Large intestine (tissue), 3 donors: ENCODE results near the gene DDX20. TPM values are rescaled to one million over a fixed set of nuclear protein-coding genes. Genes with fewer than 3 reads are reported as not detected.

Experiments
- DNase-seq, 2 donors: peaks; one replicate each; pipeline versions ENCODE4 v3.0.0 to v3.0.0-alpha.2; 2013
- H3K27ac ChIP-seq: one replicate; pipeline ENCODE4 v1.5.1; 2013; ENCODE audit warnings: low read length
- H3K27me3 ChIP-seq: 2 replicates; pipeline ENCODE4 v1.6.1; 2013; ENCODE audit warnings: low read length; ENCODE audit not compliant: control insufficient read depth, insufficient read depth
- H3K36me3 ChIP-seq: 2 replicates; pipeline ENCODE4 v1.6.1; 2013; ENCODE audit warnings: low read length; ENCODE audit not compliant: control insufficient read depth, insufficient read depth
- H3K4me1 ChIP-seq: one replicate; pipeline ENCODE4 v1.6.1; 2013; ENCODE audit warnings: low read length; ENCODE audit not compliant: control insufficient read depth, insufficient read depth
- H3K4me3 ChIP-seq: one replicate; pipeline ENCODE4 v1.5.1; 2013; ENCODE audit warnings: low read length
- H3K9me3 ChIP-seq: one replicate; pipeline ENCODE4 v1.6.1; 2013; ENCODE audit warnings: mild to moderate bottlenecking, low read depth, low read length, moderate library complexity; ENCODE audit not compliant: control insufficient read depth
- WGBS: methylation state at CpG from one replicate; pipeline ENCODE4 v1.1.5; 2013; ENCODE audit warnings: low lambda C conversion rate; ENCODE audit not compliant: insufficient coverage; 5-methylcytosine and 5-hydroxymethylcytosine counted together
- polyA plus RNA-seq: library from polyadenylated mRNA; unstranded; fragments of 120-200 nt; gene quantifications from one replicate; pipeline ENCODE4 v1.2.1, GENCODE V29; 2013

The DDX20 gene
- polyA plus RNA-seq, 1 donor, result 13.8 TPM

GRCh38 chr1:111720977-111721786 is 34.5 kb upstream of the DDX20 start:
- no peak overlapping the region for H3K27ac ChIP-seq
- peaks cover 4% of the 10 kb centered on the region for H3K36me3 ChIP-seq
- no peak overlapping the region for H3K4me3 ChIP-seq
- no peak for DNase-seq
- no peaks in the 10 kb centered on the region for H3K4me1 ChIP-seq
- no peaks in the 10 kb centered on the region for H3K27me3 ChIP-seq
- 42% methylated on average over 3 of the region's 10 CpGs for WGBS
- H3K9me3 ChIP-seq, result no peaks in the 10 kb centered on the region

DNA sequence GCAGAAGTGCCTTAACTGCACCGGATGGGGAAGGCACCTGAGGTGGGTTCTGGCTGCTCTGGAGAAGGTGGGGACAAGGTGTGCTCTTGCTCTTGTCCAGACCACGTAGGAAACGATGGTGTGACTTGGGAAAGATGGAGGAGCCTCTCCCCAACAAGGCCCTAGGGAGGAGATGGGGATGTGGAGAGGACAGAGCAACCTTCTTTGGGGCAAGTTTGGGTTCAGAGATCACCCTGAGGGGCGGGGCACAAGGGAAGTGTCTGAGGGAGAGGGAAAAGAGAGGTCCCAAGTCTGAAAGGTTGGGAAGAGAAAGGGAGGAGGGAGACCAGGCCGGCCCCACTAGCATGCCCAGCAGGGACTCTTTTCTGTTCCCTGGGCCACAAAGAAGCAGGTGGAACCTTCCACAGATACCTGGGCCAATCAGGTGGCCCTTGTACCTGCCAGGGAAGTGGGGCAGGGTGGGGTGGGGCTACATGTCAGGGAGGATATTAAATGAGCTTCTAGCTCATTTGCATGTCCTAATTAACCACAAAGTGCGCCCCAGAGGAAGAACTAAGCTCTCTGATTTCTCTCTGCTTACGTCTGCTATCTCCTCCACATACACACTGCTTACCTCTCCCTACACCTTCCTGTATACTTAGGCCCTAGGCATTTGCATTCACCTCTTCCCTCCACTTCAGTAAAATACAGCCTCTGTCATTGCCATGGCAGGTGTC is 32.5 kb upstream of the DDX20 start:
- DNase-seq, result no peak
- Histone ChIP-seq H3K27ac (no peak overlapping the region), H3K27me3 (no peaks in the 10 kb centered on the region), H3K4me3 (no peak overlapping the region), H3K9me3 (no peaks in the 10 kb centered on the region), H3K36me3 (peaks cover 6% of the 10 kb centered on the region), H3K4me1 (no peaks in the 10 kb centered on the region)
- WGBS, result 80% methylated on average over 1 of the region's 7 CpGs

DNA sequence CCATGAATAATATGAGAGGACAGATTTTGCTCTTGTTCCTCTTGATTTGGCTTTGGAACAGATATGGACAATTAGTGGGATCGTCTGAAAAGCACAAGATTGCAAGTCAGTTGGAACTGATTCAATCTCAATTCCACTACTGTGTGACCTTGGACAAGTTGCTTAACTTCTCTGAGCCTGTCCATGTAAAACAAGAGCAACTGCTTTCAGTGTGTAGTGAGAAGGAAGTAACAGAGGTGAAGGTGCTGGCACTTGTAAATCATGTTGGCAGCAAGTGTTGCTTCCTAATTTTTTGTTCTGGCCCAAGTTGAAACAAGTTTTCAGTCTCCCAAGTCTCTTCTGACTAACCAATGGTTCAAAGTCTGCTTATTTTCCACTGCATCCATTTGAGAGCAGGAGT is 31.8 kb upstream of the DDX20 start:
- peaks cover 6% of the 10 kb centered on the region for H3K36me3 ChIP-seq
- no peaks in the 10 kb centered on the region for H3K4me1 ChIP-seq
- DNase-seq, result no peak
- no peak overlapping the region for H3K4me3 ChIP-seq
- no peaks in the 10 kb centered on the region for H3K9me3 ChIP-seq
- H3K27ac ChIP-seq, result no peak overlapping the region
- H3K27me3 ChIP-seq, result no peaks in the 10 kb centered on the region
- no CpG with 5 or more reads among the region's 1 CpG for WGBS

DNA sequence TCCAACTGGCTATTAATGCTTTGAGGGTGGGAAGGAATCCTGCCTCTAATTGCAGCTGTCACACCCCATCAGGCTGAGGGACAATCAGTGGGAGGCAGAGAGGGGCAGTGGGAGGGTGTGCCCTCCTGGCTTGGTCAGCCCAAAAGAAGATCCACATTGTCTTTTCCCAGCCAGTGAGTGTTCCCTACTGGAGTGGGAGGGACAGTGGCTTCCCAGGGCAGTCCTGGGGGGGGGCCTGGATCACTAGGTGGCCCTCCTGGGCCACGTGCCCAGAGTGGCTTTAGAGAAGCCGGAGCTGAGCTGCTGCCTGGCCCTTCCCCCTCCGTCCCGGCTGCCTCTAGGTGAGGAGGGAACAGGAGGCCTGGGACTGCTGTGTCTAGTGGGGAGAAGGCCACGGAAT is 30.5 kb upstream of the DDX20 start:
- H3K4me1 ChIP-seq, result no peaks in the 10 kb centered on the region
- H3K9me3 ChIP-seq, result no peaks in the 10 kb centered on the region
- peaks cover 6% of the 10 kb centered on the region for H3K36me3 ChIP-seq
- H3K27me3 ChIP-seq, result no peaks in the 10 kb centered on the region
- WGBS, result 57% methylated on average over 1 of the region's 5 CpGs
- no peak overlapping the region for H3K4me3 ChIP-seq
- no peak for DNase-seq
- no peak overlapping the region for H3K27ac ChIP-seq

DNA sequence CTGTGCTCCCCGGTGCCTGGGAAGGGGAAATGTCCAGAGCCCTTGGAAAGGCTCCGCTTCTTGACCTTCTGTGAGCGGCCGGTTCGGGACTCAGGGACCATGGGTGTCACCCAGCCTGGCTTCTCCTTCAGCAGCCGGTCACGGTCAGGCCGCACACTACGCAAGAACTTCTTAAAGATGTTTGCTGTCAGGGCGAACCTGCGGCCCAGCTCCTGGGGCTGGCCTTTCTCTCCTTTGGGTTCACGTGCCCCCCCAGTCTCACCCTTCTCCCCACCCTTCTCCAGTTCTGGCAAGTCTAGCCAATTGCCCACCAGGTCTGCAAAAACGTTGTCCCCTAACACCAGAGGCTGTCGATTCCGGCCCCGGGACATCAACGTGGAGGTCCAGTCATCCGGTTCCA is 28.6 kb upstream of the DDX20 start:
- Histone ChIP-seq H3K36me3 (peaks cover 6% of the 10 kb centered on the region), H3K27me3 (no peaks in the 10 kb centered on the region), H3K27ac (no peak overlapping the region), H3K9me3 (no peaks in the 10 kb centered on the region), H3K4me3 (no peak overlapping the region), H3K4me1 (peaks cover 4% of the 10 kb centered on the region)
- no peak for DNase-seq
- WGBS, result no CpG with 5 or more reads among the region's 18 CpGs

DNA sequence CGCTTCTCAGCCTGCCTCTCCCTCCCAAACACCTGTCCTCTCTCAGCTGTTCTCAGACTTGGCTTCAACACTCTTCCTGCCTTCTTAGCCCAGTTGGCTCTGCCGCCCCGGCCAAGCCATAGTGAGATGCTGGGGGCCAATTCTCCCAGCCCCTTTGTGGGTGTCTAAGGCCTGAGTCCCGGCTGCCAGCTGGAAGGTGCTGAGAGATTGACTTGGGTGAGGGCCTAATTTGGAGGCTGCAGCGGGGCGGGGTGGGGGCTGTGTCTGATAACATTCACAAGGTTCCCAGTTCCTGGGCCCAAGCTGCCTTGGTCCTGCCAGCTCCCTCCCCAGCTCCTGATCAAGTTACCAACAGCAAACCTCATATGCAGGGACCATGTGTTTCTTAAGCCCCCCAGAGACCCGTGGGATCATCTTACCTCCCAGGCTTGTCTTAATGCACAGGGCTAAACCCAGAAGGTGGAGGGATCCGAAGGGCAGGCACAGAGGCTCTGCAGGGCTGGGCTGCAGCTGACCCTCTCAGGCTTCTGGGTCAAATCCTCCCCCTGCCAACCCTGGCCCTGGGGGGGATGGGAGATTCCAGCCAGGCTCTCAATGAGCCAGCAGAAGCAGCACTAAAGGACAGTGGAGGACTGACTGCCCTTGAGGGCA is 26.3 kb upstream of the DDX20 start:
- no peaks in the 10 kb centered on the region for H3K27me3 ChIP-seq
- no CpG with 5 or more reads among the region's 8 CpGs for WGBS
- H3K4me1 ChIP-seq, result peaks cover 15% of the 10 kb centered on the region
- no peaks in the 10 kb centered on the region for H3K9me3 ChIP-seq
- DNase-seq, result no peak
- peaks cover 6% of the 10 kb centered on the region for H3K36me3 ChIP-seq
- no peak overlapping the region for H3K27ac ChIP-seq
- no peak overlapping the region for H3K4me3 ChIP-seq

GRCh38 chr1:111729946-111730681 is 25.6 kb upstream of the DDX20 start:
- peaks cover 15% of the 10 kb centered on the region for H3K4me1 ChIP-seq
- no CpG with 5 or more reads among the region's 7 CpGs for WGBS
- peaks cover 6% of the 10 kb centered on the region for H3K36me3 ChIP-seq
- no peak overlapping the region for H3K4me3 ChIP-seq
- H3K9me3 ChIP-seq, result no peaks in the 10 kb centered on the region
- DNase-seq, result no peak
- no peak overlapping the region for H3K27ac ChIP-seq
- H3K27me3 ChIP-seq, result no peaks in the 10 kb centered on the region

DNA sequence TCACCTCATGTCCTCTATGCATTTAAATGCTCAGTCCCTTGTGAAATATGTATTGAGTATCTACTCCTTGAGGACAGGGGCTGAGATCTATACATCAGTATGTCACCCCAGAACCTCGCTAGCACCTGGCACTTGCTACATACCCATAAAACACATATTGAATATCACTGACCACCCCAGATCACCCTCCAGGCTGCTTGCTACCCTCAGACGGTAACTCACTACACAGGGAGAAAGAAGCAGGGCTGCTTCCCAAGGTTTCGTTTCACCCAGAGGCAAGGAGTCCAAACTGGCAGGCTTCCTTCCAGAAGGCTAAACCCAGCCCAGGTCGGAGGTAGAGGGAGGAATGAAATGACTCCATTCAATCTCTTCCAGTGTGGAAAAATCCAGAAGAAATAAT is 25.0 kb upstream of the DDX20 start:
- Histone ChIP-seq H3K9me3 (no peaks in the 10 kb centered on the region), H3K36me3 (peaks cover 6% of the 10 kb centered on the region), H3K27ac (no peak overlapping the region), H3K4me1 (peaks cover 15% of the 10 kb centered on the region), H3K27me3 (no peaks in the 10 kb centered on the region), H3K4me3 (no peak overlapping the region)
- DNase-seq, result no peak
- no CpG with 5 or more reads among the region's 4 CpGs for WGBS

DNA sequence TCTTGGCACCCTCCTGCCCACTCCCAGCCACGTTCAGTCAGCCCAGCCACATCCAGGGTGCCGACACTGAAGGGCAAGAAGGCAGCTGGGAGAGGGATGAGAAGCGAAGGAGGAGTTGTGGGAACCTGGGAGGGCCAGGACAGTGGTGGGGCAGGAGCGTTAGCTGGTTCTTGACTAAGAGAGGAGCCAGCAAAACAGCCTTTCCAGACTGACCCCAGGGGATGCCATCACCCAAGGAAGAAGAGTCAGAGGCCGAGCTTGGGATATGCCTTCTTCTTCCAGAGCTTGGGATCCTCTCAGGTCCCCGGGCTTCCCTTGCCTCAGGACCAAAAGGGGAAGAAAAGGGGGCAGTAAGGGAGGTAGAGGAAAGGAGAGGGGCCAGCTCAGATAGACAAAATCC is 23.7 kb upstream of the DDX20 start:
- 100% methylated on average over 1 of the region's 6 CpGs for WGBS

DNA sequence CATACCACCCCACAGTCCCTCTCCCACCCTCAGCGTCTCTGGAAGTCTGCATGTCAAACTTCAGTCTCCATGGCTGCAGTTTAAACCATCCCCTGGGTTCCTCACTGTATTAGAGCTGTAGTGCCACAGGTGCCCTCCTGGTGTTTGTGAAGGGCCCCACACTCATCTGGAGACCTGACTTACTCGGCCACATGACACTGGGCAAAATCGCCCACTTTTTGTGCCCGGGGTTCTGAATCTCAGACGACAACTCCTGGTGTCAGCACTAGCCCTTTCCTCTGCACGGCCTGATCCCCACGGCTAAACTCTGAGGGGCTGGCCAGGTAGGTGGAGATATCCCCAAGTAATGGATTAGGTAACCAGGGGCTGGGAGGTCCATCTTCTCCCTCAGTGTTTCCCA is 23.0 kb upstream of the DDX20 start:
- WGBS, result no CpG with 5 or more reads among the region's 7 CpGs
- Histone ChIP-seq H3K4me3 (no peak overlapping the region), H3K4me1 (peaks cover 20% of the 10 kb centered on the region), H3K36me3 (no peaks in the 10 kb centered on the region), H3K27me3 (no peaks in the 10 kb centered on the region), H3K27ac (no peak overlapping the region), H3K9me3 (no peaks in the 10 kb centered on the region)
- DNase-seq, result no peak

More for the DNA sequence above, 23.7 kb upstream of the DDX20 start:
- Histone ChIP-seq H3K9me3 (no peaks in the 10 kb centered on the region), H3K27ac (no peak overlapping the region), H3K36me3 (peaks cover 6% of the 10 kb centered on the region), H3K4me1 (peaks cover 15% of the 10 kb centered on the region), H3K4me3 (no peak overlapping the region), H3K27me3 (no peaks in the 10 kb centered on the region)
- DNase-seq, result no peak
